Testis (tissue), 3 donors: ENCODE measurements around the gene TBATA. TPM values are rescaled to one million over a fixed set of nuclear protein-coding genes. Genes with fewer than 3 reads are reported as not detected.

Source experiments
- DNase-seq: peaks from one replicate; pipeline ENCODE4 v3.0.0-alpha.2; 2019
- H3K27ac ChIP-seq, 2 donors: fragments of 200-600 bp; sonication (generic); one replicate each; pipeline ENCODE4 v1.5.1; 2019
- H3K27me3 ChIP-seq: fragments of 200-600 bp; sonication (generic); one replicate; pipeline ENCODE4 v1.5.1; 2019
- H3K36me3 ChIP-seq: fragments of 200-600 bp; sonication (generic); one replicate; pipeline ENCODE4 v1.5.1; 2017; ENCODE audit warnings: low read depth; ENCODE audit errors: missing control alignments
- H3K4me1 ChIP-seq: fragments of 200-600 bp; sonication (generic); one replicate; pipeline ENCODE4 v1.5.1; 2019
- H3K4me3 ChIP-seq, 2 donors: fragments of 200-600 bp; sonication (generic); one replicate each; pipeline ENCODE4 v1.5.1; 2017 to 2019
- H3K9me3 ChIP-seq: fragments of 200-600 bp; sonication (generic); one replicate; pipeline ENCODE4 v1.5.1; 2017
- CTCF ChIP-seq, 3 experiments: fragments of 450-650 bp in 2 of 3; fragments of 200-600 bp in 1 of 3; sonication (generic) in 1 of 3; IDR thresholded peaks; one replicate each; pipeline ENCODE4 v1.5.1; 2016 to 2019; ENCODE audit warnings: antibody characterized with exemption in 3 of 3, mild to moderate bottlenecking in 2 of 3, moderate library complexity in 1 of 3
- POLR2A ChIP-seq: fragments of 450-650 bp; IDR thresholded peaks from one replicate; pipeline ENCODE4 v1.6.1; 2017; ENCODE audit warnings: antibody characterized with exemption, mild to moderate bottlenecking, moderate library complexity
- WGBS, 2 donors: methylation state at CpG; one replicate each; pipeline ENCODE4 v1.1.5; 2018; 5-methylcytosine and 5-hydroxymethylcytosine counted together
- intact Hi-C: fragments of 100-400 bp; cut with DNase I; formaldehyde crosslinking; loops from one replicate; pipeline ENCODE4 v1.15.1; 2023; ENCODE audit warnings: low total_unique reads
- polyA plus RNA-seq: library from polyadenylated mRNA; stranded (reverse); fragments of 350-450 nt; fragmentation: Illumina TruSeq; extraction: RNeasy Lipid Tissue Mini Kit (QIAGEN cat#74804); gene quantifications from one replicate; pipeline ENCODE4 v1.2.3, GENCODE V29; 2014; ENCODE audit warnings: low read depth, low replicate concordance; ENCODE audit not compliant: insufficient read depth
- total RNA-seq, 2 donors: library from RNA; depleted of rRNA; stranded (reverse); fragments of >200 nt; gene quantifications; one replicate each; pipeline ENCODE4 v1.2.3, GENCODE V29; 2016

TBATA gene
- total and polyA plus RNA-seq, 3 donors from 2014 or later, result 8.4 to 34.6 (median 19.1) TPM

GRCh38 chr10:70759781-70760180 is 25.4 kb downstream of the TBATA start:
- intact Hi-C loops, result loop anchor here (5.0 to 10.0 kb wide), 2 partner anchors 207 to 305 kb away; no protein-coding TSS in a partner anchor
- Histone ChIP-seq H3K27ac (no peak overlapping the region), H3K4me1 (no peaks in the 10 kb centered on the region), H3K36me3 (no peaks in the 10 kb centered on the region), H3K9me3 (no peaks in the 10 kb centered on the region), H3K27me3 (no peaks in the 10 kb centered on the region), H3K4me3 (no peak overlapping the region)
- 76 to 77% methylated on average over 5 to 6 of the region's 7 CpGs for WGBS, 2 donors
- TF ChIP-seq CTCF (IDR thresholded peaks at IDR 0.05) (no peak), POLR2A (no peak)
- DNase-seq, result no peak

DNA sequence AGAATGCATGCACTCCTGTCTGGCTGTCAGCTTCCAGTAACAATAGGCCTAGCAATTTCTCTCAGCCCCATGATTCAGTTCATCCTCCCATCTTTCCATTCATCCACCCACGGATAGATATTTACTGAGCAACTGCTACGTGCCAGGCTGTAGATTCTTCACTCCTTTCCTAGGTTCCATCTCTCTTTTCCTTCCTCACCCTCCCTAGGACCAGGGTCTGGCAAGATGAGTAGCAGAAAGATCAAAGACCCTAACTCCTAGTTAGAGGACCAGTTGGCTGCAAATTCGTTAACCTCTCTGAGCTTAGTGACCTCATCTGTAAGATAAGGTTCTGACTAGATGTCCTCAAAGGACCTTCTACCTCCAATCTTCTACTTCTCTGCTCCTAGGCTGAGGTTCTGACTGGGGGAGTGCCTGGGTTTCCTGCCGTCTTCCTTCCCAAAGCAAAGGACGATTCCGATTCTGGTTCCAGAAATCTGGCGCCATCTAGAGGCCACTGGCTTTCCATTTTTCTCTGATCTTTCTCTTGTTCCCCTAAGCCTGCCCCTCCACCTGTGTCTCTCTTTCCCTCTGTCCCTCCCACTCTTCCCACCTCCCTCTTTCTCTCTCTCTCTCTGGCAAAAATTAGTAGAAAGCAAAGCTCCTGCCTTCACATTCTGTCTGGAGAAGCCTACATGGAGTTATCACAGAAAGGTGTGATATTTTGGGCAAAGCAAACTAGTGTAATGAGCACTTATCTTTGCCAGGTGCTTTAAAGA is 26.2 kb downstream of the TBATA start:
- DNase-seq, result peak; percentile 88
- no peaks in the 10 kb centered on the region for H3K27me3 ChIP-seq

DNA sequence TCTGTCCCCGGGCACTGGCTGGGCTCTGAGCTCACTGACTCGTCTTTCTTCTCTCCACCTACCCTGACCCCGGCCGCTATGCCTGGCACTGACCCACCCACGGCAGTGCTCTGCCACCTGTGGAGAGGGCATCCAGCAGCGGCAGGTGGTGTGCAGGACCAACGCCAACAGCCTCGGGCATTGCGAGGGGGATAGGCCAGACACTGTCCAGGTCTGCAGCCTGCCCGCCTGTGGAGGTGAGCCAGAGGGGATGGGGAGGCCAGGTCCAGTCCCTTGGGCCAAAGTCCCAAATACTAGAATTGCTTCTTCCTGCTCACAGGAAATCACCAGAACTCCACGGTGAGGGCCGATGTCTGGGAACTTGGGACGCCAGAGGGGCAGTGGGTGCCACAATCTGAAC is 27.3 kb downstream of the TBATA start:
- TF ChIP-seq CTCF (IDR thresholded peaks at IDR 0.05) (no peak), POLR2A (no peak)
- intact Hi-C loops, result loop anchor here (5.0 kb wide), 1 partner anchor 206 kb away; no protein-coding TSS in a partner anchor
- WGBS, 2 donors, result 88 to 94% methylated on average over 13 of the region's 13 CpGs

More for the DNA sequence above, 26.2 kb downstream of the TBATA start:
- Histone ChIP-seq H3K36me3 (no peaks in the 10 kb centered on the region), H3K4me3 (no peak overlapping the region), H3K4me1 (no peaks in the 10 kb centered on the region), H3K27ac (no peak overlapping the region), H3K9me3 (no peaks in the 10 kb centered on the region)
- 25 to 36% methylated on average over 6 to 7 of the region's 7 CpGs for WGBS, 2 donors
- intact Hi-C loops, result loop anchor here (5.0 kb wide), 1 partner anchor 207 kb away; no protein-coding TSS in a partner anchor
- TF ChIP-seq CTCF (IDR thresholded peaks at IDR 0.05), result peak; percentile 48 to 75 (median 74)
- TF ChIP-seq POLR2A, result no peak

GRCh38 chr10:70756700-70757360 is 28.3 kb downstream of the TBATA start:
- intact Hi-C loops, result loop anchor here (5.0 kb wide), 1 partner anchor 205 kb away; no protein-coding TSS in a partner anchor

More for the DNA sequence above, 27.3 kb downstream of the TBATA start:
- Histone ChIP-seq H3K4me3 (no peak overlapping the region), H3K36me3 (no peaks in the 10 kb centered on the region), H3K27me3 (no peaks in the 10 kb centered on the region), H3K9me3 (no peaks in the 10 kb centered on the region), H3K27ac (no peak overlapping the region), H3K4me1 (no peaks in the 10 kb centered on the region)
- no peak for DNase-seq

More at GRCh38 chr10:70756700-70757360, 28.3 kb downstream of the TBATA start:
- H3K36me3 ChIP-seq, result no peaks in the 10 kb centered on the region
- no peaks in the 10 kb centered on the region for H3K4me1 ChIP-seq
- H3K4me3 ChIP-seq, result no peak overlapping the region
- no peak overlapping the region for H3K27ac ChIP-seq
- TF ChIP-seq CTCF (IDR thresholded peaks at IDR 0.05), result no peak
- no peak for TF ChIP-seq POLR2A
- H3K27me3 ChIP-seq, result no peaks in the 10 kb centered on the region
- DNase-seq, result no peak
- H3K9me3 ChIP-seq, result no peaks in the 10 kb centered on the region
- WGBS, 2 donors, result 88 to 89% methylated on average over 7 to 8 of the region's 8 CpGs
